Thyroid gland (tissue), 4 donors: ENCODE data around the gene CCDC90B.

Experiments
- POLR2A ChIP-seq, 2 donors: fragments of 450-650 bp; IDR thresholded peaks; one replicate each; pipeline ENCODE4 v1.6.1; 2017; ENCODE audit warnings: antibody characterized with exemption in 2 of 2, mild to moderate bottlenecking in 2 of 2, moderate library complexity in 1 of 2
- TF ChIP-seq, protein P1 (sequence below), 6 experiments: fragments of 200-600 bp in 3 of 6; fragments of 450-650 bp in 3 of 6; sonication (generic) in 3 of 6; IDR thresholded peaks; one replicate each; pipeline ENCODE4 v1.5.1; 2016 to 2019; ENCODE audit warnings: antibody characterized with exemption in 6 of 6, mild to moderate bottlenecking in 2 of 6, inconsistent platforms in 1 of 6, moderate library complexity in 1 of 6

DNA sequence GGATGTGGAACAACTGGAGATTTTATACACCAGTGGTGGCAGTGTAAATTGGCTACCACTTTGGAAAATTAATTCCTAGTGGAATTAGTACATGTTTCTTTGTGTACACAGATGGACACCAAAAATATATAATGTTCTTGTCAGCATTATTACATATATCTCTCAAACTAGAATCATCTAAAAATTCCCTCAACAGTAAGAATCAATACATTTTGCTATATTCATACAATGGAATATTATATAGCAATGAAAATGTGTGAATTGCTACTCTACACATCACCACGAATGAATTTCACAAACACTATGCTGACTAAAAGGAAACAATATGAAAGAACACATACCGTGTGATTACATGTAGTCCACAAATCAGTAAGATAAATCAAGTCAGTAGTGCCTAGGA is 33.9 kb downstream of the CCDC90B start:
- TF ChIP-seq, protein P1, sequence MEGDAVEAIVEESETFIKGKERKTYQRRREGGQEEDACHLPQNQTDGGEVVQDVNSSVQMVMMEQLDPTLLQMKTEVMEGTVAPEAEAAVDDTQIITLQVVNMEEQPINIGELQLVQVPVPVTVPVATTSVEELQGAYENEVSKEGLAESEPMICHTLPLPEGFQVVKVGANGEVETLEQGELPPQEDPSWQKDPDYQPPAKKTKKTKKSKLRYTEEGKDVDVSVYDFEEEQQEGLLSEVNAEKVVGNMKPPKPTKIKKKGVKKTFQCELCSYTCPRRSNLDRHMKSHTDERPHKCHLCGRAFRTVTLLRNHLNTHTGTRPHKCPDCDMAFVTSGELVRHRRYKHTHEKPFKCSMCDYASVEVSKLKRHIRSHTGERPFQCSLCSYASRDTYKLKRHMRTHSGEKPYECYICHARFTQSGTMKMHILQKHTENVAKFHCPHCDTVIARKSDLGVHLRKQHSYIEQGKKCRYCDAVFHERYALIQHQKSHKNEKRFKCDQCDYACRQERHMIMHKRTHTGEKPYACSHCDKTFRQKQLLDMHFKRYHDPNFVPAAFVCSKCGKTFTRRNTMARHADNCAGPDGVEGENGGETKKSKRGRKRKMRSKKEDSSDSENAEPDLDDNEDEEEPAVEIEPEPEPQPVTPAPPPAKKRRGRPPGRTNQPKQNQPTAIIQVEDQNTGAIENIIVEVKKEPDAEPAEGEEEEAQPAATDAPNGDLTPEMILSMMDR (IDR thresholded peaks at IDR 0.05): no peak
- TF ChIP-seq POLR2A (IDR thresholded peaks at IDR 0.05): no peak
